Endothelial cell of umbilical vein (primary cell): ENCODE data around the gene PPP1R16B.

Experiments
- CTCF ChIP-seq, 2 donors: IDR thresholded peaks; 1 replicate in 1 of 2; 2 replicates in 1 of 2; pipeline ENCODE4 v1.5.1; 2011; ENCODE audit warnings: low read length in 2 of 2, mild to moderate bottlenecking in 2 of 2, moderate library complexity in 2 of 2, control low read depth in 1 of 2, inconsistent platforms in 1 of 2, low read depth in 1 of 2; ENCODE audit not compliant: insufficient read depth in 1 of 2; ENCODE audit errors: extremely low read depth in 1 of 2
- EZH2 ChIP-seq: IDR thresholded peaks from 2 replicates; pipeline ENCODE4 v1.6.1; 2012; ENCODE audit warnings: borderline replicate concordance, low read depth, mild to moderate bottlenecking, moderate library complexity, low read length, inconsistent platforms; ENCODE audit not compliant: severe bottlenecking
- JUN ChIP-seq: IDR thresholded peaks from 2 replicates; pipeline ENCODE4 v1.6.1; 2011; ENCODE audit warnings: borderline replicate concordance, low read depth; ENCODE audit not compliant: insufficient read length, insufficient read depth
- MYC ChIP-seq: IDR thresholded peaks from one replicate; pipeline ENCODE4 v1.6.1; 2011; ENCODE audit warnings: mild to moderate bottlenecking, low read depth, low read length
- POLR2AphosphoS5 ChIP-seq: IDR thresholded peaks from 2 replicates; pipeline ENCODE4 v1.6.1; 2012; ENCODE audit warnings: low read depth, mild to moderate bottlenecking, control low read depth, low read length, moderate library complexity; ENCODE audit not compliant: insufficient read depth

- TF ChIP-seq MYC (no peak), POLR2AphosphoS5 (no peak), CTCF (IDR thresholded peaks at IDR 0.05; ENCODE audit: extremely low read depth in 1 of 2, insufficient read depth in 1 of 2, low read depth in 1 of 2, low read length in 2 of 2) (no peak), EZH2 (no peak), JUN (no peak)
Observed at GRCh38 chr20:38782275-38782674, 23.2 kb upstream of the PPP1R16B start.
